ENCODE data around the gene SARS2. TPM values are rescaled to one million over a fixed set of nuclear protein-coding genes. Genes with fewer than 3 reads are reported as not detected.
A peak's percentile ranks its signal among the peaks of the same experiment; 100 is the strongest.
"Not testable (repeated sequence)": the region's sequence is repeated elsewhere in the genome, so short reads cannot be mapped to it uniquely, and the experiment has no call there.

The SARS2 gene
- total RNA-seq, 2 donors from 2014 or later, result 6.3 to 14.1 TPM

- no peaks in the 10 kb centered on the region for H3K9me3 ChIP-seq
- no peak for TF ChIP-seq CTCF (IDR thresholded peaks at IDR 0.05)
- no peak overlapping the region for H3K4me3 ChIP-seq
- H3K36me3 ChIP-seq, result peaks cover 15% of the 10 kb centered on the region
- no peaks in the 10 kb centered on the region for H3K27me3 ChIP-seq (replicated peaks; ENCODE audit: insufficient read depth)
- H3K27ac ChIP-seq, result no peak overlapping the region
- ATAC-seq (ENCODE audit: insufficient number of reproducible peaks, low FRiP score, low read depth), result no peak
- H3K4me1 ChIP-seq (ENCODE audit: control insufficient read depth in 1 of 2, low read depth in 2 of 2), result no peaks in the 10 kb centered on the region
- DNase-seq (ENCODE audit: low spot score), result no peak
These were observed 51.2 kb downstream of the SARS2 start for GRCh38 chr19:38879400-38879751.

GRCh38 chr19:38878575-38879399 lies 51.8 kb downstream of the SARS2 start:
- Histone ChIP-seq H3K27me3 (replicated peaks; ENCODE audit: insufficient read depth) (no peaks in the 10 kb centered on the region), H3K27ac (peak overlapping the region in 1 of 2 donors; percentile 34), H3K36me3 (peaks cover 15% of the 10 kb centered on the region), H3K4me3 (no peak overlapping the region), H3K4me1 (ENCODE audit: control insufficient read depth in 1 of 2, low read depth in 2 of 2) (no peaks in the 10 kb centered on the region), H3K9me3 (no peaks in the 10 kb centered on the region)
- DNase-seq (ENCODE audit: low spot score) (no peak), ATAC-seq (ENCODE audit: insufficient number of reproducible peaks, low FRiP score, low read depth) (no peak)
- no peak for TF ChIP-seq CTCF (IDR thresholded peaks at IDR 0.05)

- Histone ChIP-seq H3K27me3 (replicated peaks; ENCODE audit: insufficient read depth) (no peaks in the 10 kb centered on the region), H3K4me1 (ENCODE audit: control insufficient read depth in 1 of 2, low read depth in 2 of 2) (no peaks in the 10 kb centered on the region), H3K9me3 (no peaks in the 10 kb centered on the region), H3K4me3 (peak within 1 kb of the TSS; percentile 38), H3K36me3 (peaks cover 10% of the 10 kb centered on the region), H3K27ac (peak within 1 kb of the TSS in 1 of 2 donors; percentile 34)
- no peak for TF ChIP-seq CTCF (IDR thresholded peaks at IDR 0.05)
- DNase-seq (ENCODE audit: low spot score) (no peak), ATAC-seq (ENCODE audit: insufficient number of reproducible peaks, low FRiP score, low read depth) (no peak)
These were observed 52.6 kb downstream of the SARS2 start, which contains the start of gene RINL for GRCh38 chr19:38877781-38878574. Gene RINL (minus strand): TSS chr19:38878275. CDS start chr19:38876742, 1,533 bp downstream.

DNA sequence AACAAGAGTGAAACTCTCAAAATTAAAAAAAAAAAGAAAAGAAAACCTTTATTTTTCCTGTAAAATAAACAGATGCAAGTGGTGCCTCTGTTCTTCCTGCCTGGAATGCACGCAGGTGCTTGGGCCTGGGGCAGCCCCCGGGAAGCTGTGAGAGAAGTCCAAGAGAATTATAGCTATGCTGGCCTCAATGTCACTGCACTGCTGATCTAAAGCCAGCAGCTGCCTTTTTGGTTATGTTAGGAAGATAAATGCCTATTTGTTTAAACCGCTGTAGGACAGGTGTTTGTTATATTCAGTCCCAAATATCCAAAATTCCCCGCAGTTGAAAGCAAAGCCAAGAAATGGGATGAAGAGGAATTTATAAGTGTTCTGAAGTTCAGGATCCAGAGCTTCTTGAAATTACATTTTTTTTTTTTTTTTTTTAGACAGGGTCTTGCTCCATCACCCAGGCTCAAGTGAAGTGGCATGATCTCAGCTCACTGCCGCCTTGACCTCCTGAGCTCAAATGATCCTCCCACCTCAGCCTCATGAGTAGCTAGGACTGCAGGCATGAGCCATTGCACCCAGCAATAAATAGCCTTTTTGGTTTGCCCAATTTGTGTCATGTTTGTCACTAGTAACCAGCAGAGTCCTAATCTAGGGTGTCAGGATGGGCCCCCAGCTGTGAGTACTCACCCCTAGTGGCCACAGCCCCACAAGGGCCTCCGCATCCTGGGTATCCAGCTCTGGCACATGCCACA lies 54.7 kb downstream of the SARS2 start:
- Histone ChIP-seq H3K4me1 (ENCODE audit: control insufficient read depth in 1 of 2, low read depth in 2 of 2) (no peaks in the 10 kb centered on the region), H3K9me3 (no peaks in the 10 kb centered on the region), H3K27ac (no peak overlapping the region), H3K36me3 (peaks cover 3% of the 10 kb centered on the region), H3K27me3 (replicated peaks; ENCODE audit: insufficient read depth) (no peaks in the 10 kb centered on the region), H3K4me3 (no peak overlapping the region)
- TF ChIP-seq CTCF (IDR thresholded peaks at IDR 0.05), result no peak
- DNase-seq (ENCODE audit: low spot score) (no peak), ATAC-seq (ENCODE audit: insufficient number of reproducible peaks, low FRiP score, low read depth) (no peak)

DNA sequence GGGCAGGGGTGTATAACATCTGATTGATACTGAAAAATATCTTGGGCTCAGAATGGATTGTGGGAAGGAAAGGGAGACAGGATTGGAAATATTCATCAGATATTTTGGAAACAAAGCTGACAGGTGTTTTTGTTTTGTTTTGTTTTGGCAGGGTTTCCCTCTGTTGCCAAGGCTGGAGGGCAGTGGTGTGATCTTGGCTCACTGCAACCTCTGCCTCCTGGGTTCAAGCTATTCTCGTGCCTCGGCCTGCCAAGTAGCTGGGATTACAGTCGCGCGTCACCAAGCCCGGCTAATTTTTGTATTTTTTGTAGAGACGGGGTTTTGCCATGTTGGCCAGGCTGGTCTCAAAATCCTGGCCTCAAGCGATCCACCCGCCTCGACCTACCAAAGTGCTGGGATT lies 57.2 kb downstream of the SARS2 start:
- DNase-seq (ENCODE audit: low spot score); H3K27ac ChIP-seq; H3K9me3 ChIP-seq; H3K36me3 ChIP-seq; H3K4me3 ChIP-seq; ATAC-seq (ENCODE audit: insufficient number of reproducible peaks, low FRiP score, low read depth); H3K27me3 ChIP-seq (replicated peaks; ENCODE audit: insufficient read depth): not testable (repeated sequence)
- H3K4me1 ChIP-seq (ENCODE audit: control insufficient read depth in 1 of 2, low read depth in 2 of 2), result peaks cover 0 to 10% of the 10 kb centered on the region in 2 donors

Data from thoracic aorta (tissue), 2 donors.